SK-N-SH (cell line): ENCODE measurements around the gene PPTC7. TPM values are rescaled to one million over a fixed set of nuclear protein-coding genes. Genes with fewer than 3 reads are reported as not detected.

Experiments used
- CTCF ChIA-PET: fragments of 300-600, 350-600 bp; formaldehyde crosslinking; extraction: SDS; loops from one replicate; lab custom pipeline; 2021; lab: Yijun Ruan, JAX
- POLR2A ChIA-PET: fragments of 350-600 bp; sonication (Branson Sonifier 250); formaldehyde crosslinking; extraction: SDS; loops from one replicate; lab custom pipeline; 2020; ENCODE audit warnings: antibody characterized with exemption, inconsistent platforms; lab: Yijun Ruan, JAX
- DNase-seq: peaks from one replicate; pipeline ENCODE4 v3.0.0; 2012
- H2AFZ ChIP-seq: fragments of 200-600 bp; sonication (generic); 2 replicates; pipeline ENCODE4 v1.8.1; 2016; ENCODE audit warnings: antibody characterized with exemption, mild to moderate bottlenecking, low read depth
- H3F3A ChIP-seq: fragments of 200-600 bp; sonication (generic); replicated peaks from 2 replicates; pipeline ENCODE3; 2016; ENCODE audit warnings: antibody characterized with exemption, mild to moderate bottlenecking; ENCODE audit not compliant: insufficient read depth
- H3K27ac ChIP-seq, 2 experiments: fragments of 200-500 bp in 1 of 2; fragments of 200-600 bp in 1 of 2; sonication (Bioruptor generic) in 1 of 2; sonication (generic), shearing (Covaris generic) in 1 of 2; 2 replicates each; pipeline versions ENCODE4 v1.5.1 to v1.6.1; 2014 to 2016; ENCODE audit warnings: low read depth in 2 of 2, inconsistent platforms in 1 of 2, low read length in 1 of 2, mild to moderate bottlenecking in 1 of 2, mixed read lengths in 1 of 2
- H3K27me3 ChIP-seq: fragments of 200-600 bp; sonication (generic), shearing (Covaris generic); 2 replicates; pipeline ENCODE4 v1.6.1; 2016; ENCODE audit warnings: mixed run types; ENCODE audit not compliant: insufficient read depth
- H3K36me3 ChIP-seq, 2 experiments: fragments of 200-500 bp in 1 of 2; fragments of 200-600 bp in 1 of 2; sonication (Bioruptor generic) in 1 of 2; sonication (generic) in 1 of 2; replicated peaks in 1 of 2; 2 replicates each; pipeline versions ENCODE3 to v1.5.1; 2014 to 2016; ENCODE audit warnings: low read length in 1 of 2, mild to moderate bottlenecking in 1 of 2; ENCODE audit not compliant: insufficient read depth in 2 of 2, control insufficient read depth in 1 of 2
- H3K4me1 ChIP-seq, 2 experiments: fragments of 200-500 bp in 1 of 2; fragments of 200-600 bp in 1 of 2; sonication (Bioruptor generic) in 1 of 2; sonication (generic), shearing (Covaris generic) in 1 of 2; 2 replicates each; pipeline versions ENCODE4 v1.5.1 to v1.6.1; 2014 to 2016; ENCODE audit warnings: low read depth in 1 of 2, low read length in 1 of 2, mixed run types in 1 of 2; ENCODE audit not compliant: insufficient read depth in 2 of 2, control insufficient read depth in 1 of 2
- H3K4me2 ChIP-seq: fragments of 200-600 bp; sonication (generic), shearing (Covaris generic); 2 replicates; pipeline ENCODE4 v1.6.1; 2017; ENCODE audit warnings: mixed run types
- H3K4me3 ChIP-seq, 2 experiments: fragments of 200-500 bp in 1 of 2; fragments of 200-600 bp in 1 of 2; sonication (Bioruptor generic) in 1 of 2; sonication (generic), shearing (Covaris generic) in 1 of 2; 2 replicates each; pipeline versions ENCODE4 v1.5.1 to v1.8.1; 2014 to 2016; ENCODE audit warnings: low read depth in 2 of 2, inconsistent platforms in 1 of 2, low read length in 1 of 2, mild to moderate bottlenecking in 1 of 2, mixed read lengths in 1 of 2, moderate library complexity in 1 of 2
- H3K79me2 ChIP-seq: fragments of 200-600 bp; sonication (generic); 2 replicates; pipeline ENCODE4 v1.8.1; 2017; ENCODE audit warnings: mild to moderate bottlenecking; ENCODE audit not compliant: insufficient read depth
- H3K9ac ChIP-seq: fragments of 200-600 bp; sonication (generic); 2 replicates; pipeline ENCODE4 v1.6.1; 2017; ENCODE audit warnings: mixed run types
- H3K9me2 ChIP-seq: fragments of 200-600 bp; sonication (generic); 2 replicates; pipeline ENCODE4 v1.6.1; 2017; ENCODE audit warnings: mixed run types
- H3K9me3 ChIP-seq: fragments of 200-600 bp; sonication (generic); 2 replicates; pipeline ENCODE4 v1.6.1; 2017; ENCODE audit warnings: mixed run types, mild to moderate bottlenecking, moderate library complexity
- H4K20me1 ChIP-seq: fragments of 200-600 bp; sonication (generic); 2 replicates; pipeline ENCODE4 v1.6.1; 2017; ENCODE audit warnings: mild to moderate bottlenecking, mixed run types; ENCODE audit not compliant: insufficient read depth
- FOXJ3 ChIP-seq: sonication (generic); formaldehyde crosslinking; IDR thresholded peaks from 2 replicates; pipeline ENCODE4 v1.5.1; 2020; ENCODE audit warnings: mild to moderate bottlenecking, missing genetic modification reagents
- FOXM1 ChIP-seq: IDR thresholded peaks from 2 replicates; pipeline ENCODE4 v1.4.0; 2012; ENCODE audit warnings: low read depth, mild to moderate bottlenecking
- GATA2 ChIP-seq: sonication (generic); formaldehyde crosslinking; IDR thresholded peaks from 2 replicates; pipeline ENCODE4 v1.5.0; 2020; ENCODE audit warnings: mild to moderate bottlenecking, missing genetic modification reagents
- MAX ChIP-seq: IDR thresholded peaks from 2 replicates; pipeline ENCODE4 v1.4.0; 2012; ENCODE audit warnings: low read depth
- MEF2A ChIP-seq: IDR thresholded peaks from 2 replicates; pipeline ENCODE4 v1.4.0; 2012; ENCODE audit warnings: low read depth, borderline replicate concordance
- MXI1 ChIP-seq: IDR thresholded peaks from 2 replicates; pipeline ENCODE4 v1.6.1; 2012; ENCODE audit warnings: mild to moderate bottlenecking, low read depth, low read length, improper control_type of control experiment
- NFIC ChIP-seq: IDR thresholded peaks from 2 replicates; pipeline ENCODE4 v1.4.0; 2012; ENCODE audit warnings: borderline replicate concordance
- NRF1 ChIP-seq: IDR thresholded peaks from 2 replicates; pipeline ENCODE4 v1.6.1; 2012; ENCODE audit warnings: low read depth, mild to moderate bottlenecking, low read length
- POLR2AphosphoS5 ChIP-seq: IDR thresholded peaks from 2 replicates; pipeline ENCODE4 v1.6.1; 2012; ENCODE audit warnings: low read depth, low read length
- RCOR1 ChIP-seq: fragments of 150-350 bp; IDR thresholded peaks from 2 replicates; pipeline ENCODE4 v1.6.1; 2017; ENCODE audit warnings: antibody characterized with exemption, low read length
- RXRA ChIP-seq: IDR thresholded peaks from 2 replicates; pipeline ENCODE4 v1.4.0; 2012; ENCODE audit warnings: low read depth, mild to moderate bottlenecking, borderline replicate concordance
- SIN3A ChIP-seq: IDR thresholded peaks from 2 replicates; pipeline ENCODE4 v1.6.1; 2012; ENCODE audit warnings: low read depth, mild to moderate bottlenecking, low read length, moderate library complexity, borderline replicate concordance
- TEAD4 ChIP-seq: IDR thresholded peaks from 2 replicates; pipeline ENCODE4 v1.4.0; 2012; ENCODE audit warnings: mild to moderate bottlenecking, borderline replicate concordance; ENCODE audit not compliant: insufficient read depth
- USF2 ChIP-seq: fragments of 150-350 bp; IDR thresholded peaks from 2 replicates; pipeline ENCODE4 v1.6.1; 2017; ENCODE audit warnings: antibody characterized with exemption, low read length, low read depth, borderline replicate concordance
- WGBS: methylation state at CpG from one replicate; pipeline ENCODE4 v1.1.6; 2017; ENCODE audit warnings: low lambda C conversion rate; 5-methylcytosine and 5-hydroxymethylcytosine counted together
- polyA plus RNA-seq, 3 experiments: library from polyadenylated mRNA; depleted of rRNA; stranded (reverse); fragments of >200 nt; gene quantifications; 2 replicates each; pipeline ENCODE4 v1.2.3, GENCODE V29; 2012
- TF ChIP-seq, protein P1 (sequence below): IDR thresholded peaks from 2 replicates; pipeline ENCODE4 v1.4.0; 2012; ENCODE audit warnings: low read depth, borderline replicate concordance

PPTC7 gene
- polyA plus RNA-seq, 1 of the 3 experiments (the other 2 are of a cell fraction): 9.6 TPM

- Histone ChIP-seq H3K4me1 (no peaks in the 10 kb centered on the region), H3K4me2 (no peak overlapping the region), H2AFZ (no peak overlapping the region), H3K27me3 (no peaks in the 10 kb centered on the region), H3F3A (no peaks in the 10 kb centered on the region), H3K79me2 (no peaks in the 10 kb centered on the region), H3K27ac (no peak overlapping the region), H3K4me3 (no peak overlapping the region), H3K9ac (no peak overlapping the region), H3K9me3 (no peaks in the 10 kb centered on the region), H4K20me1 (no peaks in the 10 kb centered on the region), H3K36me3 (no peaks in the 10 kb centered on the region), H3K9me2 (no peaks in the 10 kb centered on the region)
- no peak for DNase-seq
- TF ChIP-seq GATA2 (CRISPR knock-in tag) (no peak), NFIC (no peak), RCOR1 (no peak), TEAD4 (no peak), POLR2AphosphoS5 (no peak)
- 58% methylated on average over 1 of the region's 1 CpG for WGBS
- CTCF ChIA-PET: interaction anchor here (0.6 to 4.3 kb wide), 7 partner anchors 38 to 374 kb away, joined by 3 to 55 read pairs (median 4); partner anchors contain the start of genes ARPC3, FAM216A and GPN3
- POLR2A ChIA-PET: no interaction called here
These were observed 68.8 kb downstream of the PPTC7 start for GRCh38 chr12:110514363-110514762.

GRCh38 chr12:110513842-110514241 lies 69.3 kb downstream of the PPTC7 start:
- Histone ChIP-seq H3K4me3 (no peak overlapping the region), H4K20me1 (no peaks in the 10 kb centered on the region), H3K79me2 (no peaks in the 10 kb centered on the region), H3K36me3 (no peaks in the 10 kb centered on the region), H3K27me3 (no peaks in the 10 kb centered on the region), H2AFZ (no peak overlapping the region), H3K9me3 (no peaks in the 10 kb centered on the region), H3K27ac (no peak overlapping the region), H3F3A (no peaks in the 10 kb centered on the region), H3K4me1 (no peaks in the 10 kb centered on the region), H3K4me2 (no peak overlapping the region), H3K9ac (no peak overlapping the region), H3K9me2 (no peaks in the 10 kb centered on the region)
- POLR2A ChIA-PET: no interaction called here
- CTCF ChIA-PET: interaction anchor here (0.6 to 4.3 kb wide), 8 partner anchors 38 to 374 kb away, joined by 3 to 55 read pairs (median 4); partner anchors contain the start of genes ARPC3, FAM216A and GPN3
- DNase-seq: no peak
- 78% methylated on average over 6 of the region's 6 CpGs for WGBS
- TF ChIP-seq RXRA: no peak
- no peak for TF ChIP-seq NRF1
- TF ChIP-seq, protein P1, sequence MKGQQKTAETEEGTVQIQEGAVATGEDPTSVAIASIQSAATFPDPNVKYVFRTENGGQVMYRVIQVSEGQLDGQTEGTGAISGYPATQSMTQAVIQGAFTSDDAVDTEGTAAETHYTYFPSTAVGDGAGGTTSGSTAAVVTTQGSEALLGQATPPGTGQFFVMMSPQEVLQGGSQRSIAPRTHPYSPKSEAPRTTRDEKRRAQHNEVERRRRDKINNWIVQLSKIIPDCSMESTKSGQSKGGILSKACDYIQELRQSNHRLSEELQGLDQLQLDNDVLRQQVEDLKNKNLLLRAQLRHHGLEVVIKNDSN: no peak
- TF ChIP-seq RCOR1: no peak
- TF ChIP-seq MAX: no peak
- TF ChIP-seq FOXM1: no peak
- TF ChIP-seq SIN3A: no peak
- TF ChIP-seq USF2: no peak
- TF ChIP-seq MEF2A: no peak
- no peak for TF ChIP-seq NFIC
- TF ChIP-seq MXI1: no peak
- no peak for TF ChIP-seq FOXJ3 (CRISPR knock-in tag)
